Stimulated activated CD4-positive, alpha-beta T cell treated with anti-CD3 and anti-CD28 coated beads, Interleukin-15, amount 100 ng/mL, for 48 hours (primary cell): Measurements from ENCODE around the gene KCTD2.
A peak's percentile ranks its signal among the peaks of the same experiment; 100 is the strongest.
"Not testable (repeated sequence)": the region's sequence is repeated elsewhere in the genome, so short reads cannot be mapped to it uniquely, and the experiment has no call there.

ENCODE experiments used
- DNase-seq, 2 donors: peaks; one replicate each; pipeline ENCODE4 v3.0.0-alpha.2; 2020; ENCODE audit warnings: low read depth in 2 of 2

The KCTD2 gene

GRCh38 chr17:75020331-75021110 lies 26.5 kb upstream of the KCTD2 start:
- DNase-seq: no peak

GRCh38 chr17:75024686-75025397 lies 22.2 kb upstream of the KCTD2 start:
- no peak for DNase-seq

GRCh38 chr17:75025398-75025734 lies 21.7 kb upstream of the KCTD2 start:
- not testable (repeated sequence) for DNase-seq

GRCh38 chr17:75026650-75027049 lies 20.4 kb upstream of the KCTD2 start:
- DNase-seq: not testable (repeated sequence)

- no peak for DNase-seq
These were observed 16.9 kb upstream of the KCTD2 start for GRCh38 chr17:75030161-75030560.

- peak in 1 of 2 donors; percentile 36 for DNase-seq
These were observed 14.9 kb upstream of the KCTD2 start for GRCh38 chr17:75031972-75032719.

GRCh38 chr17:75032720-75033280 lies 14.2 kb upstream of the KCTD2 start:
- DNase-seq: no peak

GRCh38 chr17:75033346-75034235 lies 13.4 kb upstream of the KCTD2 start:
- peak; percentile 87 to 89 for DNase-seq

GRCh38 chr17:75034236-75034908 lies 12.7 kb upstream of the KCTD2 start:
- peak; percentile 87 to 93 for DNase-seq

- peak; percentile 66 to 74 for DNase-seq
These were observed 10.3 kb upstream of the KCTD2 start for GRCh38 chr17:75036643-75037268.

GRCh38 chr17:75039238-75039637 lies 7.8 kb upstream of the KCTD2 start:
- no peak for DNase-seq

- DNase-seq: no peak
These were observed 5.3 kb upstream of the KCTD2 start for GRCh38 chr17:75041656-75042280.

- not testable (repeated sequence) for DNase-seq
These were observed 3.2 kb upstream of the KCTD2 start for GRCh38 chr17:75043789-75044188.

- no peak for DNase-seq
These were observed 2.3 kb upstream of the KCTD2 start for GRCh38 chr17:75044716-75045115.

- DNase-seq: not testable (repeated sequence)
These were observed 1.0 kb upstream of the KCTD2 start for GRCh38 chr17:75045946-75046406.

- no peak for DNase-seq
These were observed 523 bp downstream of the KCTD2 start for GRCh38 chr17:75047398-75048098.

- no peak for DNase-seq
These were observed 1.3 kb downstream of the KCTD2 start for GRCh38 chr17:75048249-75048878.

GRCh38 chr17:75049057-75049456 lies 2.0 kb downstream of the KCTD2 start:
- no peak for DNase-seq
